ENCODE measurements around the gene OR2J1. TPM values are rescaled to one million over a fixed set of nuclear protein-coding genes. Genes with fewer than 3 reads are reported as not detected.

Gene OR2J1
- total and polyA plus RNA-seq, 10 donors = not detected

DNA sequence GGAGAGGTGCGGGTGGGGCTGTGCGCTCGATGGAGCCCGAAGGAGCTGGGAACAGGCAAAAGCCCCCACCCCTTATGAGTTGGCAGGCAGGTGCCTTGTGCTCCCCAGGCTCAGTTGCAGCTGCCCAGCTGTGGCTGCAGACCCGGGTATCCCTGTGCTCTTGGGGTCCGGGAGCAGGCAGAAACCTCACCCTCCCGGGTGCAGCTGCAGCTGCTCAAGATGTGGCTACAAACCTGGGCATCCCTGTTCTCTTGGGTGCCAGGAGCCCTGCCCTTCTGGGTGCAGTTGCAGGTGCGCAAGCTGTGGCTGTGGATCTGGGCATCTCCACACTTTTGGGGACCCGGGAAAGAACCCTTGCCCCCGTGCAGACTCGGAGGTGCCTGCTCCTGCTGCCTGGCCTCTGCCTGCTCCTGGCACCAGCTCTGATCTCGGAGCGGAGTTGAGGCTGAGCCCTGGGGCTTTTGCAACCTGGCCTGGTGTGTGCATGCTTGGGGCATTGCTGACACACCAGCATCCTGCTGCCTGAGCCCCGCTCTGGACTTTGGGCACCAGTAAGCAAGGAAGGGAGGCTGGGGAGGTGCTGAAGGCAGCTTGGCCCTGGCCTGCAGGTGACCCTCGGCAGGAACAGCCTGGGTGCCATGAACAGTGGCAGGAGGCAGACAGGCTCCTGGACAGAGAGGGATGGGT is 30.2 kb downstream of the OR2J1 start:
- H3K4me1 ChIP-seq = no peaks in the 10 kb centered on the region
- H3K4me3 ChIP-seq = no peak overlapping the region
- WGBS, 5 donors = 73 to 83% (median 79%) methylated on average over 12 to 15 of the region's 15 CpGs
- no peak overlapping the region for H3K27ac ChIP-seq
- peaks cover 0 to 33% (median 0%) of the 10 kb centered on the region in 7 donors for H3K27me3 ChIP-seq (replicated peaks in 1 of 7)
- no peak for DNase-seq
- intact Hi-C loops (cut with DNase I; ENCODE audit: low total_unique reads) = no loop called here
- TF ChIP-seq POLR2A (IDR thresholded peaks at IDR 0.05) (no peak), POLR2AphosphoS5 (IDR thresholded peaks at IDR 0.05) (no peak)
- TF ChIP-seq, protein P1, sequence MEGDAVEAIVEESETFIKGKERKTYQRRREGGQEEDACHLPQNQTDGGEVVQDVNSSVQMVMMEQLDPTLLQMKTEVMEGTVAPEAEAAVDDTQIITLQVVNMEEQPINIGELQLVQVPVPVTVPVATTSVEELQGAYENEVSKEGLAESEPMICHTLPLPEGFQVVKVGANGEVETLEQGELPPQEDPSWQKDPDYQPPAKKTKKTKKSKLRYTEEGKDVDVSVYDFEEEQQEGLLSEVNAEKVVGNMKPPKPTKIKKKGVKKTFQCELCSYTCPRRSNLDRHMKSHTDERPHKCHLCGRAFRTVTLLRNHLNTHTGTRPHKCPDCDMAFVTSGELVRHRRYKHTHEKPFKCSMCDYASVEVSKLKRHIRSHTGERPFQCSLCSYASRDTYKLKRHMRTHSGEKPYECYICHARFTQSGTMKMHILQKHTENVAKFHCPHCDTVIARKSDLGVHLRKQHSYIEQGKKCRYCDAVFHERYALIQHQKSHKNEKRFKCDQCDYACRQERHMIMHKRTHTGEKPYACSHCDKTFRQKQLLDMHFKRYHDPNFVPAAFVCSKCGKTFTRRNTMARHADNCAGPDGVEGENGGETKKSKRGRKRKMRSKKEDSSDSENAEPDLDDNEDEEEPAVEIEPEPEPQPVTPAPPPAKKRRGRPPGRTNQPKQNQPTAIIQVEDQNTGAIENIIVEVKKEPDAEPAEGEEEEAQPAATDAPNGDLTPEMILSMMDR (IDR thresholded peaks at IDR 0.05 in 8 of 11, conservative IDR thresholded peaks at IDR 0.05 in 3 of 11) = no peak
- no peaks in the 10 kb centered on the region for H3K9me3 ChIP-seq
- H3K36me3 ChIP-seq = no peaks in the 10 kb centered on the region

DNA sequence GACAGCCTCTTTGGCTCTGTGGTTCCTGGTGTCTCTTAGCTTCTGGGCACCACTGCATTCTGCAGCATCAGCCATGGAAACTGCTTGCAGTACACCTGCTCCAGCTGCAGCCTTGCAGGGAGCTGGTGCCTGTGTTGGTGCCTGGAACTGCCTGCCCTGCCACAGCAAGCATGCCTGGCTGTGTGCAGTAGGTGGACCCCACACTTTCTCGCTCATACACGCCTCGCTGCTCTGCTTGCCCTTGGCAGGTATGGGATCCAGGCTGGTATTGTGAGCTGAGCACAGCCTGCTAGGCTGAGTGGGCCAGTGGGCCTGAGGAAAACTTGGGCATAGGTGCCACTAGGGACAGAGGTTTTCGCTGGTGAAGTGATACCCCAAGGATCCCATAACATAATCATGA is 31.4 kb downstream of the OR2J1 start:
- Histone ChIP-seq H3K4me3 (no peak overlapping the region), H3K36me3 (no peaks in the 10 kb centered on the region), H3K27ac (no peak overlapping the region), H3K27me3 (replicated peaks in 1 of 7) (peaks cover 0 to 33% (median 0%) of the 10 kb centered on the region in 7 donors), H3K9me3 (no peaks in the 10 kb centered on the region), H3K4me1 (no peaks in the 10 kb centered on the region)
- WGBS, 5 donors = 82 to 92% (median 89%) methylated on average over 4 of the region's 4 CpGs
- no peak for DNase-seq
- TF ChIP-seq POLR2A (IDR thresholded peaks at IDR 0.05) = no peak
- TF ChIP-seq, protein P1 (IDR thresholded peaks at IDR 0.05 in 8 of 11, conservative IDR thresholded peaks at IDR 0.05 in 3 of 11) = no peak
- TF ChIP-seq POLR2AphosphoS5 (IDR thresholded peaks at IDR 0.05) = no peak
- intact Hi-C loops (cut with DNase I; ENCODE audit: low total_unique reads) = no loop called here

DNA sequence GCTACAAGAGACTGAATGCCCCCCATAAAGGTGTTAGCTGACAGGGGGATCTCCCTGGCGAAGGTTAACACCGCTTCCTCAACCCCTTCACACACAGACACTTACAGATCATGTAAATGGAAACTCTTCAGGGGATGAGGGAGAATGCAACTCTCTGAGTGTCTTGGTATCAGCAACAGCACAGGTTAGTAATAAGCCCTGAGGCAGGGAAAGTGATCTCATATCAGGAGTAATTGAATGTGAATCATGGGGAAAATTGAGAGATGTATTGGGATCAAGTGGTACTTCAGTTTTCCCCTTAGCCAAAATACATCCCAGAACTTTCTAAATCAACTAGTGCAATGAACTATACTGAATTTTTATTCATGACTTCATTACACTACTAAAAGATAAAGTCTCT is 32.4 kb downstream of the OR2J1 start:
- 62 to 81% (median 78%) methylated on average over 2 of the region's 2 CpGs for WGBS, 5 donors
- Histone ChIP-seq H3K9me3 (no peaks in the 10 kb centered on the region), H3K27me3 (replicated peaks in 1 of 7) (peaks cover 0 to 26% (median 0%) of the 10 kb centered on the region in 7 donors), H3K27ac (no peak overlapping the region), H3K4me1 (no peaks in the 10 kb centered on the region), H3K4me3 (no peak overlapping the region), H3K36me3 (no peaks in the 10 kb centered on the region)
- intact Hi-C loops (cut with DNase I; ENCODE audit: low total_unique reads) = no loop called here
- no peak for DNase-seq
- TF ChIP-seq, protein P1 (IDR thresholded peaks at IDR 0.05 in 8 of 11, conservative IDR thresholded peaks at IDR 0.05 in 3 of 11) = no peak
- TF ChIP-seq POLR2AphosphoS5 (IDR thresholded peaks at IDR 0.05) = no peak
- TF ChIP-seq POLR2A (IDR thresholded peaks at IDR 0.05) = no peak

DNA sequence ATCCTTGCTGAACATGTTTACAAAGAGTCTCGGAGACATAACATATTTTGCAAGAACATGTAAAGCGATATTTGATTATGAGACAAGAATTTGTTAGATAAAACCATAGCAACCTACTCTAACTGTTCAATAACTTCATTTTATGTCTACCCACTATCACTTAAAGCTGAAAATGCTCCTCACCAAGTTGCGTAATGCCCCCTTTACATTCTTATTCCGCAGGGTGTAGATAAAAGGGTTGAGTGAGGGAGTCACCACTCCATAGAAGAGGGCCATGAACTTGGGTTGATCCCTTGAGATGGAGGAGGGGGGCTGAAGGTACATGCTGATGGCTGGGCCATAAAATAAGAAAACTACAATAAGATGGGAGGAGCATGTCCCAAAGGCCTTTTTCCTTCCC is 38.4 kb downstream of the OR2J1 start:
- 81 to 91% (median 90%) methylated on average over 4 of the region's 4 CpGs for WGBS, 5 donors
- Histone ChIP-seq H3K36me3 (no peaks in the 10 kb centered on the region), H3K4me3 (no peak overlapping the region), H3K9me3 (peaks cover 0 to 8% (median 7%) of the 10 kb centered on the region in 8 donors), H3K27ac (no peak overlapping the region), H3K27me3 (replicated peaks in 1 of 7) (peaks cover 0 to 7% (median 0%) of the 10 kb centered on the region in 7 donors), H3K4me1 (no peaks in the 10 kb centered on the region)
- TF ChIP-seq POLR2AphosphoS5 (IDR thresholded peaks at IDR 0.05) (no peak), POLR2A (IDR thresholded peaks at IDR 0.05) (no peak)
- TF ChIP-seq, protein P1 (IDR thresholded peaks at IDR 0.05 in 8 of 11, conservative IDR thresholded peaks at IDR 0.05 in 3 of 11) = no peak
- DNase-seq = no peak
- intact Hi-C loops (cut with DNase I; ENCODE audit: low total_unique reads) = no loop called here
